Measurements from ENCODE around the gene EPB41L4B.
"Not testable (repeated sequence)": the region's sequence is repeated elsewhere in the genome, so short reads cannot be mapped to it uniquely, and the experiment has no call there.

The EPB41L4B gene

GRCh38 chr9:109295221-109296130, 25.4 kb downstream of the EPB41L4B start:
- no peak for DNase-seq

DNA sequence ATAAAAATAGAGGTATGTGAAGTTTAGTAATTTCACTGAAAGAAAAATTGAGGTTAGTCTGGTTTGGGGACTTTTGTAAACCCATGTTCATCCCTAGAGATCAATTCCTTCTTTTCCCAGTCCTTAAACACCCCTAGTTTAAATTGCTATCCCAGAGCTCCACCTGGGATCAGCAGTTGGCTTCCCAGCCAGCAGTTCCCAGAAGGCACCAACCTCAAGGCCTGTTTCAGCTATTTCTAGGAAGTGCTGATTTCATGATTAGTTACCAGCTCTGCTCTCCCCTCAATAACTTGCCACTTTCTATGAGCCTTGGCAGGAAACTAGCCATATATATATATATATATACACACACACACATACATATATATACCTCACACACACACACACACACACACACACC, 30.5 kb downstream of the EPB41L4B start:
- no peak for DNase-seq

DNA sequence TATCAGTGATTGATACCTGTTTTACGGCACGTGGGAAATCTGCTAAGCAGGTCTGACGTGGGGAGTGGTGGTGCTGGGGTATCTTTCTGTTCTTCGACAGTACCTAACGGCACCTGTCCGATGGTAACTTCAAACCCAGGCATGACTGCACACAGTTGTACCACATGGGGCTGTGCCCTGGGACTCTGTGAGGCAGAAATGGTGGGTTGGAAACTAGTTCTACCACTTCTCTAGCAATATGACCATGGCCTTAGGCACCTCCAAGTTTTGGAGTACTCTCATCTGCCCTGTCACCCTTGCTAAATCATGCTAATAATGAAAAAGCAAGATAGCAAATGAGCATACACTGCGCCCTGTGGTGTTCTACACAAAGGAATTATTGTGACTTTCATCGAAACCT, 30.9 kb downstream of the EPB41L4B start:
- DNase-seq, result no peak

DNA sequence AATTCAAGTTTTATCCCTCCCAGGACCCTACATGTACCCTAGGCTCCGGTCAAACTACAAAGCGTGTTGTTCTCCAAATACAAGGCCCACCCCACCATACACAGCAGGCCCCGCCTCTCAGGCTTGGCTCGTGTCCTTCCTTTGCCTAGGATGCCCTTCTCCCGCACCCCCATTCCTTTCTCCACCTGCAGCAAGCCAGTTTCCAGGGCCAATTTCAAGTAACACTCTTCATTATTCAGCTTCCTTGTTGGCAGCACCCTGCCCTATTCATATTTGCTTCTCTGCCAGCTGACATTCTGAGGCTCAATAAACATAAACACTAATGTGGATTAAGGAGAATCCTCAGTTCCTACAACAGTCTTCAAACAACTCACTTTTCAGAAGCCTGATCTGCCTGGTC, 31.7 kb downstream of the EPB41L4B start:
- DNase-seq, result no peak

DNA sequence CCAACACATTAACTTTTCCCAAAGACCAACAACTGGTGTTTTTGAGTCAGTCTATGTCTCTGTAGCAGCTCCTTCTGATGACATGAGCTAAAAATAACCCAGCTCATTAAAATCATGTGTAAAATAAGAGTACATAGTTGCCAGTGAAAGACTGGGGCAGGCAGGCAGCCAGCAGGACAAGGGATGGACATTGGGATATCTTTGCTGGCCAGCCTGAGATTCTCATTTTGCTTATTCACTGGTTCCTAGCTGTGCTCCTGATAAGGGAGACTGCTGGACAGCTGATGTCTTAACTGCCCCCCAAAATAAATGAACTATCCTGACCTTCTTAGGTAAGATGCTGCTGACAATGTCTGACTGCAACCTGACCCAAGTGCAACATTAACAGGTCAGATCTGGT, 33.9 kb downstream of the EPB41L4B start:
- no peak for DNase-seq

GRCh38 chr9:109286571-109286977, 34.3 kb downstream of the EPB41L4B start:
- DNase-seq, result no peak

DNA sequence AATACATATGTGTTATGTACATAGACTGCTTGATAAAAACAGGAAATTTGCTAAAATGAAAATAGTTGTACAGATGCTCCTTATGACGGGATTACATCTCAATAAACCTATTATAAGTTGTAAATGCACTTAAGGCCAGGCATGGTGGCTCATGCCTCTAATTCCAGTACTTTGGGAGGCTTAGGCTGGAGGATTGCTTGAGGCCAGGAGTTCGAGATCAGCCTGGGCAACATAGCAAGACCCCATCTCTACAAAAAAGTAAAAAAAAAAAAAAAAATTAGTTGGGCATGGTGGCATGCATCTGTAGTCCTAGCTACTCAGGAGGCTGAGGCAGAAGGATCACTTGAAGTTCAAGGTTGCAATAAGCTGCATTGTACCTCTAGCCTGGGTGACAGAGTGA, 37.2 kb downstream of the EPB41L4B start:
- not testable (repeated sequence) for DNase-seq

DNA sequence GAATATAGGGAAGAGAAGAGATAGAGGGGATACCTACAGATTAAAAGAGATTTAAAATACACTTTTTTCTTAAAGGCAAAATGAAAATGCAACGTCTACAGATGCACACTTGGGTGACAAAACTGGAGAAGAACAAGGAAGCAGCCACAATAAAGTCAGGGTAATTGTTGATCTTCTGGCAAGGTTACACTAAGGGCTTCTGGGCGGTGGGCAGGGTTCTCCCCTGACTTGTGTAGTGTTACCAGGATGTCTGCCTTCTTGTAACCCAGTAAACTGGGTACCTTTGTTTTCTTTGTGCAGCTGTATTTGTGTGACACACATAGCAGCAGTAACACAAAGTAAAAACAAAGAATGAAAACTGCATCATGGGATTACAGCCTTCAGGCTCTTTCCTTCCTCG, 37.8 kb downstream of the EPB41L4B start:
- DNase-seq, result no peak

GRCh38 chr9:109282302-109282701, 38.6 kb downstream of the EPB41L4B start:
- no peak for DNase-seq

- DNase-seq, result no peak
These were observed 39.3 kb downstream of the EPB41L4B start for GRCh38 chr9:109281518-109281917.

DNA sequence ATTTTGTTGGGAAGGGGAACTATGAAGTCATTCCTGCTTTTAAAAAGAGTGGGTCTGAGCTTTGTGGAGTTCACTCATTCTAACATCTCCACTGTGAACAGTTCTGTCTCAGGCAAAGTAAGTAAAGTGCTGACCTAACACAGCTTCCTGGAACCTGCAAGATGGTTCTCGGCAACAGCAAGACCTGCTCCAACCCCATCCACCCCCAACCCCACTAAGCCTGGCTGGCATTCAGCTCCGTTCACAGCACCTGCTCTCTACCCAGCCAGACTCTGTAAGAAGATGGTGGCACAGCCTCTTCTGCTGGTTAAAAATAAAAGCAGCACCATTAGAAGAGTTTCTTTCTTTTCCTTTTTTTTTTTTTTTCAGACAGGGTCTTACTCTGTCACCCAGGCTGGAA, 42.0 kb downstream of the EPB41L4B start:
- no peak for DNase-seq

DNA sequence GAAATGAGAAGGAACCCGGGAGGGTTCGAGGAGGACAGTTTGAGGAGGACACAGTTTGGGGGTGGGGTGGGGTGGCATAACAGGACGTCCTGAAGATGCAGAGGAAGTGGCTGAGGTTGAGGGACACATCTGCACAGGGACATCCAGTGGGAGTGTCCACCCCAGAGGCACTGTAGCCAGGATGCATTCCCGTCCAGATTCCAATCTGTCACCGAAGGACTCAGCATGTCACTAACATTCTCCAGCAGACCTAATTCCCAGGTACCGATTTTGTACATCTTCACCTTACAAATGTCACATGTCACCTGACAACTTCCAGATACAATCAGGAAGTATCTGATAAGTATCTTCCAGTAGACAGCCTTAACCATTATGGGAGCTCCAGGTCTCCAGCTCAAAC, 42.6 kb downstream of the EPB41L4B start:
- DNase-seq, result no peak

GRCh38 chr9:109277451-109277850, 43.4 kb downstream of the EPB41L4B start:
- no peak for DNase-seq

DNA sequence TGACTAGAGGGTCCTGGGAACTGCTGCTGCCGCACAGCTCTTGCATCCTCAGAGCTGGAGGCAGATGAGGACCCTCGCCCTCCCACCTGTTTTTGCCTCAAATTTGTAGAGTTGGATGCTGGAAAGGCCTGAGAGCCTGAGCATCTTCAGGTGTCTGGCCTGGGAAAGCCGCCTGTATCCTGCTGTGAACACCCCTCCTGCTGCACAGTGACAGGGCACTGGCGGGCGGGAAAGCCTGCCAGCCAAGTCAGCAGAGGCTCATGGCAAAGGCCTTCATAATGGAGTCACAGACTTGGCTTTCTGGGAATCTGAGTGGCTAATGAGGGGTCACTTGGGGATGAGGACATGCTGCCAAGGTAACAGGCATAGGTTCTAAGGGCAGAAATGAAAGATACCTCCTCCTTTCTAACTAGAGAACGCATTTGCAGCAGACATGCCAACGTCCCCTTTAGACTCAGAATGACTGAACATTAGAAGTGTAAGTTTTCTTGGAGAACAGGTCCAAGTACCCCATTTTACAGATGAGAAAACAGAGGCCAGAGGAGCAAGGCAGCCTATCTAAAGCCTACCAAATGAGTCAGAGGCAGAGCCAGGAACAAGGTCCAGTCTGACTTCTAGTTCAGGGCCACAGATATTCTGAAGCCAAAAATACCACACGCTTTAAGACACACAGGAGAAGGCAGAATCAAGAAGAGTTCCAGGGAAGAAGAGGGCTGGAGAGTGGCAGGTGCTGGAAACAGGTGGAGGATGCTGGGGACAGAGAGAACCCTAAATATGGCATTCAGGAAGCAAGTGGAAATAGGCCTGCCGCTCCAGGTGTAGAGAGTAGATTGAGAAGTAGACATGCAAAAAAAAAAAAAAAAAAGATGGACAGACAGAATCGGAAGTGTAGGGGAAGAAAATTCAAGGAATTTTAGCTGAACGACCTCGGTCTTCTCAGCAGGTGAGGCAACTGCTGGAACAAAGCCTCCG, 44.1 kb downstream of the EPB41L4B start:
- no peak for DNase-seq

DNA sequence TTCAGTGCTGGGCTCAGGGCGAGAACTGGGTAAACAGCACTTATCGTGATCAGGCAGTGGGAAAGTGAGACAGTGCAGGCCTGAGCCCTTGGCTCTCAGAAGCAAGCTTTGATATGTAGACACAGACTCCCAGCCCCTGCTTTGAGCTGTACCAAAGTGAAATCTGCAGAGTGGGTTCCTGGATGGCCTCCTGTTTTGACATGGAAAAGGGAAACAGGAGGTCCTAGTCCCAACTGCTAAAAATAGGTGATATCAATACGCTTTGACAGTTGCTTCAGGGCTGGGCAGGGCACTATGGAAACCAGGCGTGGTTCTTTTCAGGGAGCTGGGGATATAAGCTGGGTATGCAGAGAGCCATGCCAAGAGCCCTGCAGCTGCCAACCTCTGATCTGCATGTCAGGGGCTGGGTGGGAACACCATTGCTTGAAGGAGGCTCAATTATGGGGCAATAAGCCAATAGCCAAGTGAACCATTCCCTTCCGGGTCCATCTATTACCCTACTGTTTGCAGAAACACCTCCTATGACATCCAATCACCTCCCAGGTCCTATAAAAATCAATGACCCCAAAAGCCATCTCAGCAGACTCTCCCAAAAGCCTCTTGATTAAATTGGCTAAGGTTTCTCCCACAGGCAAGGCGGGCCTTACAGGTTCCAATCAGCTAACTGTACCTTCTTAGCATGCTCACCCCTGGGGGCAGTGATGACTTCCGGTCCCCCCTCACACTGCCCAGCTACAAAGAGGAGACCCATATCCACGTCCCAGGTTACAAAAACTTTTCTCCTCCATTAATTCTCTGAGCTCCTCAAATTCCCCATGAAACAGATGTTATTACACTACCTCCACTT, 45.8 kb downstream of the EPB41L4B start:
- no peak for DNase-seq

DNA sequence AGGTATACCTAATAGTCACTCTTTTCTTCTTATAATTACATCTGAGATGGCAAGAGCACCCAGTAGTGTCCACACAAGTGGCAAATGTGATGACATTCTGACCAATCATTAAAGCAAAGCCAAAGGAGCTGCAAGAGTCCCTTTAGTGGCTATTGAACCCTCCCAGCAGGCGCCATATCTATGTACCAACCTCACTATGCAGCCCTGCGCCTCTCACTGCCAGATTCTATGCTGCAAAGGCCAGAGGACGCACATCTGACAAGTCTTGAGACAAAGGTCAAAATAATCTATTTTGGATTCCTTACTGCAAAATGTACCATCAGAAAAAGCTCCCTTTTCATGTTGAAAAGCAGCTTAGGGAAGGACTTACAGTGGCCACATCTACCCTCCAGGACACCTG, 47.0 kb downstream of the EPB41L4B start:
- DNase-seq, result no peak

GRCh38 chr9:109272745-109273144, 48.1 kb downstream of the EPB41L4B start:
- DNase-seq, result no peak

DNA sequence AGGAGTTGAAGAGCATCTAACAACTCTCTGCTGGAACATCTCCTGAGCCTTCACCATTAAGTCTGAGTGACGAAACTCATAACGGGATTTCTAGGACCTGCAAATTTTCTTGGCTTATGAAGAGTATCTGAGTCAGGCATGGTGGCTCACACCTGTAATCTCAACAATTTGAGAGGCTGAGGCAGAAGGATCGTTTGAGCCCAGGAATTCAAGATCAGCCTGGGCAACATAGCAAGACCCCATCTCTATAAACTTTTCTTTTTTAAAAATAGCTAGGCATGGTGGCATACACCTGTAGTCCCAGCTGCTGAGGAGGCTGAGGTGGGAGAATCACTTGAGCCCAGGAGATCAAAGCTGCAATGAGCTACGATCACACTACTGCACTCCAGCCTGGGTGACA, 48.8 kb downstream of the EPB41L4B start:
- DNase-seq, result no peak

DNA sequence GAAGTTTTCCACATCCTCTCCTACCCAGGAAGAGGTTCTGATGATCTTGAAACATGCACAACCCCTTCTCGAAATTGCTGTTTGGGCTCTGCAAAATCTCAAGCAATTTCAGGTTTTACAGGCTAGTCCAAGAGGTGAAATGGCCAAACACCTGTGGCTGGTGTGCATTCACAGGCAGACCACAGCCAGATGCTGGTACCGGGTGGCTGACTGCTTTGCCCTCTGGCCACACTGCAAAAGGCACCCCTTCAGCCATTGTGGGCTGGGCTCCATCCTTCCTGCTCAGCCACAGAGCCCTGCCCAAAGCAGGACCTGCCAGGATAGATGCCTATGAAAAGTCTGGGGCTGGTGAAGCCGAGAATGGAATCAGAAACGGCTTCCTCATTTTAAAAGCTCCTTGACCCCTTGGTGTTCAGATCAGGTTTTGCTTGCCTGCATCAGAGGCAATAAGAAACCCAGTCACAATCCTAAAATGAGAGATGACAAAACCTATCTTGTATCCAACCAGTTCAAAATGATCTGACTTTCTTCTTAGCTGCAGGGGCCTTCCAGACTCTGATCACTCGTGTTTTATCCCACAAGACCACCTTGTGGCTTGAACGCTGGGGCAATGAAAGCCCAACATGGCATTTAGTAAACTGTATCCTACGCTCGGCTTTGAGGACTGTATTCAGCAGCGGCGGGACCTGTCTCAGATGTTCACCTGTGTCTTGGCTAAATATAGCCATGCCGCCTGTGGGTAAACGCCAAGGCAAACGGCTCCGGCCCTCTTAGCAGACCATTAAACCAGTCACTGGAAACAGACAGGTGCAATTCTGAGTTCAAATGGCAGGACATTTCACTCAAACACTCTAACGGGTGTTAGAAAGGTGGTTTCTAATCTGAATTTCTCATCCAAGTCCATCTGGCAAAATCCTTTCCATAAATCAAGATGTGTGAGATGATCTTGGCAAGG, 49.6 kb downstream of the EPB41L4B start:
- no peak for DNase-seq

- no peak for DNase-seq
These were observed 50.4 kb downstream of the EPB41L4B start for GRCh38 chr9:109270441-109270840.

GRCh38 chr9:109269839-109270238, 51.0 kb downstream of the EPB41L4B start:
- no peak for DNase-seq

DNA sequence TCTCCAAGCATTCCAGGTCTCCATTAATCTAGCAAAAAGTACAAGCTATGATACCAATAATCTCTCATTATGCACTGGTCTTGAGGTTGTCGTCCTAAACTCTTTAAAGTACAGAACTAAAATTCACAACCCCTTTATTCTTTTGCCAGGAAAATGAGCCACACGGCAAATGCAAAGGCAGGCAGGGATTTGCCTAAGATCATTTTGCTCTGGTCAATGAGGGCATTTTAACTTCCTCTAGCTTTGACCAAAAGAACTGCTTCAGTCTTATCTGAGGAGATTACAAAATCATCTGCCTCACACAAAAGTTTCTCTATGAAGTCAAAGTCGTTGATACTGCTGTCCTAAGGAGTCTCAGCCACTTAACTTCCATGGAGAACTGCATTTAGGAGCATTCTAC, 51.8 kb downstream of the EPB41L4B start:
- no peak for DNase-seq
